GM18499 (cell line): ENCODE measurements around the gene LRSAM1.

Experiments used
- ATAC-seq: cut with Tn5 transposase; IDR thresholded peaks from one replicate; pipeline ENCODE4 v1.9.1; 2021; ENCODE audit warnings: moderate number of reproducible peaks; ENCODE audit not compliant: insufficient read depth, unreplicated experiment

LRSAM1 gene

GRCh38 chr9:127543973-127544533, 92.7 kb downstream of the LRSAM1 start:
- ATAC-seq, result no peak

- ATAC-seq, result no peak
Measured at GRCh38 chr9:127545196-127546124, 94.2 kb downstream of the LRSAM1 start.

- no peak for ATAC-seq
Measured at GRCh38 chr9:127546125-127546832, 95.0 kb downstream of the LRSAM1 start.

GRCh38 chr9:127548352-127548881, 97.1 kb downstream of the LRSAM1 start:
- ATAC-seq, result no peak

GRCh38 chr9:127549218-127549617, 97.9 kb downstream of the LRSAM1 start:
- ATAC-seq, result no peak

- ATAC-seq, result no peak
Measured at GRCh38 chr9:127549751-127550150, 98.4 kb downstream of the LRSAM1 start.

GRCh38 chr9:127550282-127550681, 99.0 kb downstream of the LRSAM1 start:
- ATAC-seq, result no peak

- ATAC-seq, result no peak
Measured at GRCh38 chr9:127550751-127551150, 99.4 kb downstream of the LRSAM1 start.
